ENCODE data around the gene NSUN3. TPM values are rescaled to one million over a fixed set of nuclear protein-coding genes. Genes with fewer than 3 reads are reported as not detected.
"Not testable (repeated sequence)": the region's sequence is repeated elsewhere in the genome, so short reads cannot be mapped to it uniquely, and the experiment has no call there.

Gene NSUN3
- total RNA-seq, 4 donors from 2014 or later, result 7.4 to 11.9 (median 8.0) TPM

DNA sequence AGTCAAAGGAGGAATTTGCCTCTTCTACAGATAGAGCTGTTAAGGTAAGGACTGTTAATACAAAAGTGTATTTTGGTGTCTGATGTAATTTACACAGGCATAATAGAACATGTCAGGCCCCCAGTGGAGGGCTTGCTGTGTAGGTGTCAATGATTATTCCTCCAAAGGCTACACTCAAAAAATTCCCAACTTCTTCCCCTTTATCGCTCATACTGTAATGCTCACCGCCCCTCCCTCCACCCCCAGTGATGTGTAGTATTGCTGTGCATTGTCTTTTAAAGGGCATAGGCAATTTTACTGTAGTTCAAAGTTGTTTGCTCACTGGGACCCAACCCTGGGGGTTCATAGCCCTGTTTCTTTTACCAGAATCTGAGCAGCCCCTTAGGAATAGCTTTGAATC, 32.2 kb downstream of the NSUN3 start:
- no peaks in the 10 kb centered on the region for H3K9me3 ChIP-seq
- H3K4me1 ChIP-seq, result no peaks in the 10 kb centered on the region
- peaks cover 11 to 66% (median 46%) of the 10 kb centered on the region in 4 donors for H3K36me3 ChIP-seq
- DNase-seq (ENCODE audit: extremely low spot score), result no peak
- no peak for TF ChIP-seq EP300 (IDR thresholded peaks at IDR 0.05)
- no peak for TF ChIP-seq POLR2A (IDR thresholded peaks at IDR 0.05; ENCODE audit: low read depth)
- no peak for TF ChIP-seq POLR2AphosphoS5 (IDR thresholded peaks at IDR 0.05)
- TF ChIP-seq, protein P1, sequence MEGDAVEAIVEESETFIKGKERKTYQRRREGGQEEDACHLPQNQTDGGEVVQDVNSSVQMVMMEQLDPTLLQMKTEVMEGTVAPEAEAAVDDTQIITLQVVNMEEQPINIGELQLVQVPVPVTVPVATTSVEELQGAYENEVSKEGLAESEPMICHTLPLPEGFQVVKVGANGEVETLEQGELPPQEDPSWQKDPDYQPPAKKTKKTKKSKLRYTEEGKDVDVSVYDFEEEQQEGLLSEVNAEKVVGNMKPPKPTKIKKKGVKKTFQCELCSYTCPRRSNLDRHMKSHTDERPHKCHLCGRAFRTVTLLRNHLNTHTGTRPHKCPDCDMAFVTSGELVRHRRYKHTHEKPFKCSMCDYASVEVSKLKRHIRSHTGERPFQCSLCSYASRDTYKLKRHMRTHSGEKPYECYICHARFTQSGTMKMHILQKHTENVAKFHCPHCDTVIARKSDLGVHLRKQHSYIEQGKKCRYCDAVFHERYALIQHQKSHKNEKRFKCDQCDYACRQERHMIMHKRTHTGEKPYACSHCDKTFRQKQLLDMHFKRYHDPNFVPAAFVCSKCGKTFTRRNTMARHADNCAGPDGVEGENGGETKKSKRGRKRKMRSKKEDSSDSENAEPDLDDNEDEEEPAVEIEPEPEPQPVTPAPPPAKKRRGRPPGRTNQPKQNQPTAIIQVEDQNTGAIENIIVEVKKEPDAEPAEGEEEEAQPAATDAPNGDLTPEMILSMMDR (IDR thresholded peaks at IDR 0.05), result no peak
- 97% methylated on average over 2 of the region's 2 CpGs for WGBS
- no peak overlapping the region for H3K27ac ChIP-seq (replicated peaks in 1 of 4)
- no peak overlapping the region for H3K4me3 ChIP-seq
- no peaks in the 10 kb centered on the region for H3K27me3 ChIP-seq
- intact Hi-C loops (cut with DNase I), result no loop called here

DNA sequence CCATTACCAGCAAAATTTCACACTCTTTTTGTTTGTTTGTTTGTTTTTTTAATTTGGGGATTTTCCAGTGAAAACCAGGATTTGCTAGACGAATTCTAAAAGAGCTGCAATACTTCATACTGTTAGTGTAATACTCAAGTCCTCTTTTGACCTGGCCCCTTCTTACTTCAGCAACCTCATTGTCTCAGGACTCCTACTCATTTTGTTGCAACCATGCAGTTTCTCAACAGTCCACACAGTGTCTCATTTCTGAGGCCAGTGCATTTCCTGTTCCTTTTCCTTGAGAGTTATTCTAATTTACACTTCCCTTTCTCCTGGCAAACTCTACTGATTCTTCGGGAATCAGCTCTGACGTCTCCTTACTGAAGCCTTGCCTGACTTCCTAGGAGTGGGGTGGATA, 35.6 kb downstream of the NSUN3 start:
- 84% methylated on average over 3 of the region's 3 CpGs for WGBS
- Histone ChIP-seq H3K9me3 (no peaks in the 10 kb centered on the region), H3K4me3 (no peak overlapping the region), H3K27ac (replicated peaks in 1 of 4) (no peak overlapping the region), H3K27me3 (no peaks in the 10 kb centered on the region), H3K36me3 (peaks cover 11 to 71% (median 37%) of the 10 kb centered on the region in 4 donors), H3K4me1 (no peaks in the 10 kb centered on the region)
- intact Hi-C loops (cut with DNase I), result no loop called here
- no peak for DNase-seq (ENCODE audit: extremely low spot score)
- no peak for TF ChIP-seq EP300 (IDR thresholded peaks at IDR 0.05)
- TF ChIP-seq, protein P1 (IDR thresholded peaks at IDR 0.05), result no peak
- TF ChIP-seq POLR2AphosphoS5 (IDR thresholded peaks at IDR 0.05), result no peak
- no peak for TF ChIP-seq POLR2A (IDR thresholded peaks at IDR 0.05; ENCODE audit: low read depth)

DNA sequence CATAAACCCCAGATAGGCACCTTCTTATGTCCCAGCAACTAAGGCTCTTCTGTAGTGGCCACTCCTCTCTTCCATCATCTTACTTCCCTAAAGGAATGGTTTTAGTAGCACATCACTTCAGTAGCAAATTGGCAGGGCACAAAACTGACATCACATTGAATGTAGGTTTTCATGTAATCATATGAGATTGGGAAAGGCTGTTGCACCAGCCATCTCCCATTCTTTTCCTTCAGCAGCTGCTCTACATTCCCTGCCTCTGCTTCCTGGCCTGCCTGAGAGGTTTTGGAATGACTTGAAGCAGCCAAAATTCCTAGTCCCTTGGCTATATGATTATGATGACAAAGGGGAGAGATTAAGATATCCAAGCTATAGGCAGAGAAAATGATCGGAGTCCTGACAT, 36.5 kb downstream of the NSUN3 start:
- TF ChIP-seq POLR2AphosphoS5 (IDR thresholded peaks at IDR 0.05) (no peak), POLR2A (IDR thresholded peaks at IDR 0.05; ENCODE audit: low read depth) (no peak), EP300 (IDR thresholded peaks at IDR 0.05) (no peak)
- TF ChIP-seq, protein P1 (IDR thresholded peaks at IDR 0.05), result no peak
- peaks cover 17 to 72% (median 42%) of the 10 kb centered on the region in 4 donors for H3K36me3 ChIP-seq
- H3K4me1 ChIP-seq, result no peaks in the 10 kb centered on the region
- H3K27ac ChIP-seq (replicated peaks in 1 of 4), result no peak overlapping the region
- intact Hi-C loops (cut with DNase I), result no loop called here
- DNase-seq (ENCODE audit: extremely low spot score), result no peak
- 95% methylated on average over 1 of the region's 1 CpG for WGBS
- no peak overlapping the region for H3K4me3 ChIP-seq
- no peaks in the 10 kb centered on the region for H3K9me3 ChIP-seq
- no peaks in the 10 kb centered on the region for H3K27me3 ChIP-seq

DNA sequence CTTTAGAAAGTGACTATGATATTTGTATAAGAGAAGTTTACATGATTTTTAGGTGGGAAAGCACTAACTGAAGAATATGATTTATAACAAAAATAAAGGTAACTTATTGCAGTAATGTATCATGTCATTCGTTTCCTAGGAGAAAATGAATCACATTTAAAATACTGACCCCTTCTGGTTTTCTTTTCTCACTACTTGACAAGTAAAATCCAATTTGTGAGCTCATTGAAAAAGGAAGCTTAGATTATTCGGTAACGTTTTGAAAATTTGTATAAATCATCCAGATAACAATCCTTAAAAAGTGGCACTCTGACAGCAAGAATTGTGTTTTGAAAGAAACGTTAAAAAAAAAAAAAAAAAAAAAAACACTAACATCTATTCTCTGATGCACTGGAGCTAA, 39.0 kb downstream of the NSUN3 start:
- H3K4me3 ChIP-seq, result no peak overlapping the region
- DNase-seq (ENCODE audit: extremely low spot score), result no peak
- no peaks in the 10 kb centered on the region for H3K9me3 ChIP-seq
- 63% methylated on average over 4 of the region's 4 CpGs for WGBS
- no peak overlapping the region for H3K27ac ChIP-seq (replicated peaks in 1 of 4)
- TF ChIP-seq, protein P1 (IDR thresholded peaks at IDR 0.05), result no peak
- TF ChIP-seq EP300 (IDR thresholded peaks at IDR 0.05), result no peak
- no peak for TF ChIP-seq POLR2AphosphoS5 (IDR thresholded peaks at IDR 0.05)
- intact Hi-C loops (cut with DNase I), result no loop called here
- peaks cover 11 to 54% (median 22%) of the 10 kb centered on the region in 4 donors for H3K36me3 ChIP-seq
- H3K4me1 ChIP-seq, result no peaks in the 10 kb centered on the region
- no peaks in the 10 kb centered on the region for H3K27me3 ChIP-seq

DNA sequence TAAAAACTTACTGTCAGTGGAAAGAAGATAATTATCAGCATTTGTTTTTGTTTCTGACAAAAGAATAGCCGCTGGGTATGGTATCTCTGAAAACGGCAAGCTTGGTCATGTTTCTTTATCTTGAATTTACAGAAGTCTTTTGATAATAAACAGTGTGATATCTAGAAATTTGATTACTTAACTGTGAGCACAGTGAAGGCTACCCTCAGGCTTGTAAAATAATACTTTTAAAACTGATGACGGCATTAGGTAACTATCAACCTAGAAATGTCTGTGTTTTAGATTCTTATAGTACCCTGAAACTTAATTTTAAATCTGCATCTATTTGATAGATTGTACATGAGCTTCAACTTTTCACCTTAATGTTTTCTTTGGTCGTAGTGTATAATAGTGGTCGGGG, 43.4 kb downstream of the NSUN3 start:
- no peaks in the 10 kb centered on the region for H3K27me3 ChIP-seq
- TF ChIP-seq POLR2A (IDR thresholded peaks at IDR 0.05; ENCODE audit: low read depth), result no peak
- TF ChIP-seq EP300 (IDR thresholded peaks at IDR 0.05), result no peak
- no peak for TF ChIP-seq POLR2AphosphoS5 (IDR thresholded peaks at IDR 0.05)
- TF ChIP-seq, protein P1 (IDR thresholded peaks at IDR 0.05), result no peak
- WGBS, result 71% methylated on average over 5 of the region's 5 CpGs
- no peaks in the 10 kb centered on the region for H3K4me1 ChIP-seq
- intact Hi-C loops (cut with DNase I), result no loop called here
- DNase-seq (ENCODE audit: extremely low spot score), result no peak
- H3K9me3 ChIP-seq, result no peaks in the 10 kb centered on the region
- H3K4me3 ChIP-seq, result no peak overlapping the region
- H3K27ac ChIP-seq (replicated peaks in 1 of 4), result no peak overlapping the region
- H3K36me3 ChIP-seq, result peaks cover 6 to 45% (median 11%) of the 10 kb centered on the region in 4 donors

DNA sequence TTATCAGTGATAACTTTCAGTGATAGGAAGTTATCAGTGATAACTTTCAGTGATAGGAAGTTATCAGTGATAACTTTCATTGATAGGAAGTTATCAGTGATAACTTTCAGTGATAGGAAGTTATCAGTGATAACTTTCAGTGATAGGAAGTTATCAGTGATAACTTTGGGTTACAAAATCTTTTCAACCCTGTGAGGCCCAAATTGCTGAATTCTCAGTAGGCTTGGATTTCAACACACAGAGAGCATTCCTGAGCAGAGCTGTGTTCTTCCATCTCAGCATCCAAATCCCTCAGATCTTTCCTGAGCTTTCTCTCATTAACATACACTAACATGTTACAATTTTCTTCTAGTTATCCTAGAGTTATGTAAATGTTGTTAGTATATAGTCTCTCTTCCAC, 47.4 kb downstream of the NSUN3 start:
- DNase-seq (ENCODE audit: extremely low spot score); H3K4me1 ChIP-seq; H3K27ac ChIP-seq (replicated peaks in 1 of 4); H3K27me3 ChIP-seq; intact Hi-C loops (cut with DNase I); H3K4me3 ChIP-seq; H3K9me3 ChIP-seq: not testable (repeated sequence)
- H3K36me3 ChIP-seq, result peaks cover 12 to 47% (median 17%) of the 10 kb centered on the region in 4 donors
